ENCODE results near the gene TFPI. TPM values are rescaled to one million over a fixed set of nuclear protein-coding genes. Genes with fewer than 3 reads are reported as not detected.

TFPI gene
- total RNA-seq, 1 donor from 2014 or later = 0.59 TPM

DNA sequence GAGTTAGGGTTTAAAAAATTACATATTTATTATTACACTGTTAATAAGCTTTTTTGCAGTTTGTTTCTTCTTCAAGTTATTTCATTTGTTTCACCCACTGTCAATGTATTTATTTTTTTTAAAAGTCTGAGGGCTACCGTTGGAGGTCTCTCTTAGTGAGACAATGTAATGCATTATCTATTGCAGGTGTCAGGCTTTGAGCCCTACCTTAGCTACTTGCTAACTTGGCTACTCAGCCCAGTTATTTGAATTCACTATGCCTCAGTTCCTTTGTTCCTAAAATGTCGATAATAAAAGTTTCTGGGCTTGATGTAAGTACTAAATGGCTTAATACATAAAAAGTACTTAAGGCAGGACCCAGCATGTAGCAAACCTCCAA is 458 bp upstream of the TFPI start:
- peaks cover 2% of the 10 kb centered on the region for H3K27me3 Mint-ChIP-seq (ENCODE audit: unreplicated experiment)
- TF ChIP-seq, protein P1, sequence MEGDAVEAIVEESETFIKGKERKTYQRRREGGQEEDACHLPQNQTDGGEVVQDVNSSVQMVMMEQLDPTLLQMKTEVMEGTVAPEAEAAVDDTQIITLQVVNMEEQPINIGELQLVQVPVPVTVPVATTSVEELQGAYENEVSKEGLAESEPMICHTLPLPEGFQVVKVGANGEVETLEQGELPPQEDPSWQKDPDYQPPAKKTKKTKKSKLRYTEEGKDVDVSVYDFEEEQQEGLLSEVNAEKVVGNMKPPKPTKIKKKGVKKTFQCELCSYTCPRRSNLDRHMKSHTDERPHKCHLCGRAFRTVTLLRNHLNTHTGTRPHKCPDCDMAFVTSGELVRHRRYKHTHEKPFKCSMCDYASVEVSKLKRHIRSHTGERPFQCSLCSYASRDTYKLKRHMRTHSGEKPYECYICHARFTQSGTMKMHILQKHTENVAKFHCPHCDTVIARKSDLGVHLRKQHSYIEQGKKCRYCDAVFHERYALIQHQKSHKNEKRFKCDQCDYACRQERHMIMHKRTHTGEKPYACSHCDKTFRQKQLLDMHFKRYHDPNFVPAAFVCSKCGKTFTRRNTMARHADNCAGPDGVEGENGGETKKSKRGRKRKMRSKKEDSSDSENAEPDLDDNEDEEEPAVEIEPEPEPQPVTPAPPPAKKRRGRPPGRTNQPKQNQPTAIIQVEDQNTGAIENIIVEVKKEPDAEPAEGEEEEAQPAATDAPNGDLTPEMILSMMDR (IDR thresholded peaks at IDR 0.05; ENCODE audit: partially characterized antibody, unreplicated experiment) = no peak
- no peak overlapping the region for H3K4me3 Mint-ChIP-seq (ENCODE audit: unreplicated experiment)
- H3K9me3 Mint-ChIP-seq (ENCODE audit: unreplicated experiment) = no peaks in the 10 kb centered on the region
- no peak for DNase-seq
- peaks cover 2% of the 10 kb centered on the region for H3K4me1 Mint-ChIP-seq (ENCODE audit: low read depth, unreplicated experiment)
- no peaks in the 10 kb centered on the region for H3K36me3 Mint-ChIP-seq (ENCODE audit: unreplicated experiment)
- no peak overlapping the region for H3K27ac Mint-ChIP-seq (ENCODE audit: unreplicated experiment)

DNA sequence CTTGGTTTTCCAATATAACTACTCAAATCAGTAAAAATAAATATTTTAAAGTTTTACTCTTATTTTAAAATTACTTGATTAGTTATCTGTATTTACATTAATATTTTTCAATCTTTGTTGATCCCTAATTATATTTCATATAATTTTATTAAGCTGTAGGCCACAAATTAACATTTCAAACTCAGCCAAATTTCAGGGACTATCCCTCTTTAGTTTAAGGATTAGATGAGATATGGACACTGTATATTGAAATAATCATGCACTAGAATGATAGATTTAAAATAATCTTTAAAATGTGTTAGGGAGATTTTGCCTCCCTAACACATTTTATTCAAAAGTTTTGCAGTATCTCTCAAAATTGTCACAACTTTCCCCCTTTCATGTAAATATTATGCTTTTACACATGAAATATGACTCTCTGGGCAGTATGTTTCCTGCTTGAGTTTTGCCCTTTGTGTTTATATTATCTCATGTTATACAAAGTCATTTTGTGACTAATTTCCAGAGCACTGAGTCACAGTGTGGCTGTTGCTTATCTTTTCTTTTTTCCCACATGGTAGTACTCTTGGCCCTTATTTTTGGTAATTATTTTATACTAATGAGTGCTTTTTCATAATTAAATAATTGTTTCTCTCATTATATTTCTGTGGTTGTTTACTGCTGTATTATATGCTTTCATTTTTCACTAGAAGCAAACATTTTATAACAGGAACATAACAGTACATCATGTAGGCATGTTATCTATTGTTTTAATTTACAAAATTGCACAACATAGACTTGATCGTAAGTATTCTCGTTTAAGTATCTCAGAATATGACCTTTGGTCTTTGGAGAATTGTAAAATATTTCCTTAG is 1.2 kb downstream of the TFPI start:
- Mint-ChIP-seq H3K9me3 (ENCODE audit: unreplicated experiment) (no peaks in the 10 kb centered on the region), H3K27ac (ENCODE audit: unreplicated experiment) (no peak overlapping the region), H3K36me3 (ENCODE audit: unreplicated experiment) (no peaks in the 10 kb centered on the region), H3K27me3 (ENCODE audit: unreplicated experiment) (peaks cover 2% of the 10 kb centered on the region), H3K4me3 (ENCODE audit: unreplicated experiment) (no peak overlapping the region), H3K4me1 (ENCODE audit: low read depth, unreplicated experiment) (peaks cover 2% of the 10 kb centered on the region)
- TF ChIP-seq, protein P1 (IDR thresholded peaks at IDR 0.05; ENCODE audit: partially characterized antibody, unreplicated experiment) = no peak
- no peak for DNase-seq

DNA sequence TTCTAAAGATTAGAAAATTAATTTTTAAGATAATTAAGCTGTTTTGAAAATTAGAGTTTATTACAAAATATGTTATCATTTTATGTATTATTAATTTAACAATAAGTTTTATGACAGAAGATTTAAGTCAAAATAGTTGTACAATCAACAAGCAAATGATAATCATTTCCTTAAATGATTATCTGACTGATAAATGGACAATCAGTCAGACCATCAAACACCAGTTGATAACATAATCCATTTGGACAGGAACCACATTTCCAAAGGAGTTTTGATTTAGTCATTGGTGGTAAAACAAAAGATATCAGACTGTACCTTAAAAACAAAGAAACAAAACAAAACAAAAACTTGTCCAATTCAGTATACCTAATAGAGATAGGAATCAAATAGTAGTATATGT is 1.9 kb downstream of the TFPI start:
- peaks cover 6% of the 10 kb centered on the region for H3K4me1 Mint-ChIP-seq (ENCODE audit: low read depth, unreplicated experiment)
- H3K36me3 Mint-ChIP-seq (ENCODE audit: unreplicated experiment) = no peaks in the 10 kb centered on the region
- TF ChIP-seq, protein P1 (IDR thresholded peaks at IDR 0.05; ENCODE audit: partially characterized antibody, unreplicated experiment) = no peak
- no peak overlapping the region for H3K4me3 Mint-ChIP-seq (ENCODE audit: unreplicated experiment)
- no peaks in the 10 kb centered on the region for H3K9me3 Mint-ChIP-seq (ENCODE audit: unreplicated experiment)
- H3K27me3 Mint-ChIP-seq (ENCODE audit: unreplicated experiment) = peaks cover 2% of the 10 kb centered on the region
- no peak for DNase-seq
- H3K27ac Mint-ChIP-seq (ENCODE audit: unreplicated experiment) = no peak overlapping the region

DNA sequence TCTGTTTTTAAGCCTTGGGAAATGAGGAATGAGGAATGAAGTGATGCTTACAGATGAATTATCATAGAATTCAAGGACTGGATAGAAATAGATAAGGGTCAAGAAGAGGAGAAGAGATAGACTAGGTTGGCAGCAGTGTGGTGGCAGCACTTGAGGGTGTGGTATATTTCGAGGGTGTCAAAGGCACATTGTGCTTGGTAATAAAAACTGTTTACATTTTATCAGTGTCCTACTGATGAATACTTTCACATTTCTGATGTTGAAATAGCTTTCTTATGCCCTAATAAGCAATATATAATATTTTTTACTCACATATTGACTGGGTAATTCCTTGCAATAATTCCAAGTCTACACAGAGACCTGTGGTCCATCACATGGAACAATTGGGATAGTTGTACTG is 3.4 kb downstream of the TFPI start:
- H3K4me3 Mint-ChIP-seq (ENCODE audit: unreplicated experiment) = no peak overlapping the region
- no peaks in the 10 kb centered on the region for H3K36me3 Mint-ChIP-seq (ENCODE audit: unreplicated experiment)
- H3K27ac Mint-ChIP-seq (ENCODE audit: unreplicated experiment) = no peak overlapping the region
- H3K4me1 Mint-ChIP-seq (ENCODE audit: low read depth, unreplicated experiment) = peaks cover 9% of the 10 kb centered on the region
- TF ChIP-seq, protein P1 (IDR thresholded peaks at IDR 0.05; ENCODE audit: partially characterized antibody, unreplicated experiment) = no peak
- no peak for DNase-seq
- peaks cover 2% of the 10 kb centered on the region for H3K9me3 Mint-ChIP-seq (ENCODE audit: unreplicated experiment)
- H3K27me3 Mint-ChIP-seq (ENCODE audit: unreplicated experiment) = peaks cover 2% of the 10 kb centered on the region

DNA sequence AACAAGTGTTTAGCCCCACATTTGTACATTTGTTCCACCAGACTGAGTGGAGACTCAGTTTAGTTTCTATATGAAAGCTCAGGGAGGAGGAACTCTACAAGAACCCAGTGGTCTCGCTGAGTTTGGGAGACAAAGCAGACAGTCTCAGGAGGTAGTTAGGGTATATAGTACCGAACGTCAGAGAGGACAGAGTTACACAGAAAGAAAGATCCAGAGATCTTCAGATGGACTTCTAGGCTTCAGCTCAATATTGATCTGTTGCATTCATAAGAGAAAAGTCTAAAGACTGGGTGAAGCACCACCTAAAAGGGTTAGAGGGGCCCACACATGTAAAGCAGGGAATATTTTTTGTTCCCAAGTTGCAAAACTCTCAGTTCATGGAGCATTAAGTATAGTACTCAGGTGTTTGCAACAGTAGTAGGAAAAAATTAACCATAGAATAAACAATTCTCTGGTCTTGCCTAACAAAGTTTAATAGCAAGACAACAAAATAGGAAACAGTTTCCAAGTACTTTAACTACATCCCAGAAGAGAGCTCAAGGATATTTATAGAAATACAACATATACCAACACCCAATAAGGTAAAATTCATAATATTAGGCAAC is 4.2 kb downstream of the TFPI start:
- no peaks in the 10 kb centered on the region for H3K27me3 Mint-ChIP-seq (ENCODE audit: unreplicated experiment)
- no peak for DNase-seq
- peaks cover 9% of the 10 kb centered on the region for H3K4me1 Mint-ChIP-seq (ENCODE audit: low read depth, unreplicated experiment)
- H3K4me3 Mint-ChIP-seq (ENCODE audit: unreplicated experiment) = no peak overlapping the region
- TF ChIP-seq, protein P1 (IDR thresholded peaks at IDR 0.05; ENCODE audit: partially characterized antibody, unreplicated experiment) = no peak
- no peak overlapping the region for H3K27ac Mint-ChIP-seq (ENCODE audit: unreplicated experiment)
- H3K36me3 Mint-ChIP-seq (ENCODE audit: unreplicated experiment) = no peaks in the 10 kb centered on the region
- H3K9me3 Mint-ChIP-seq (ENCODE audit: unreplicated experiment) = peaks cover 2% of the 10 kb centered on the region
